HCT116 (cell line): ENCODE results near the gene LY86. TPM values are rescaled to one million over a fixed set of nuclear protein-coding genes. Genes with fewer than 3 reads are reported as not detected.

Source experiments
- ATAC-seq: fragments of 200-7000 bp; cut with Tn5 transposase; 2 replicates; pipeline ENCODE4 v1.9.1; 2020; ENCODE audit warnings: mild to moderate bottlenecking, moderate library complexity
- BruUV-seq: library from RNA; stranded (reverse); fragments of 400-500 nt; replicated peaks from 2 replicates; lab custom pipeline; 2021; lab: Mats Ljungman, UMichigan
- CTCF ChIA-PET: fragments of 300-600 bp; sonication (Branson Sonifier 250); formaldehyde crosslinking; loops from one replicate; lab custom pipeline; 2021; ENCODE audit warnings: antibody characterized with exemption; lab: Charles Lee
- POLR2A ChIA-PET: fragments of 300-600, 350-600 bp; sonication (Branson Sonifier 250); formaldehyde crosslinking; loops from one replicate; lab custom pipeline; 2021; ENCODE audit warnings: antibody characterized with exemption; lab: Charles Lee
- RAD21 ChIA-PET, 2 experiments: fragments of 300-600 bp; sonication (Branson Sonifier 250); formaldehyde crosslinking; loops; one replicate each; lab custom pipeline; 2023; ENCODE audit warnings: low total read pairs in 2 of 2; ENCODE audit not compliant: uncharacterized antibody in 2 of 2, unreplicated experiment in 2 of 2, low non-redundant PET in 1 of 2; lab: Charles Lee
- DNase-seq: peaks from one replicate; pipeline ENCODE4 v3.0.0-alpha.2; 2010; ENCODE audit warnings: low read depth, low spot score
- H2AFZ ChIP-seq: fragments of 200-600 bp; shearing (Covaris generic), sonication (generic); 2 replicates; pipeline ENCODE4 v1.6.1; 2017; ENCODE audit warnings: low read depth, mixed run types, mixed read lengths, antibody characterized with exemption, low read length; ENCODE audit not compliant: poor library complexity, severe bottlenecking
- H3K27ac ChIP-seq: 2 replicates; pipeline ENCODE4 v1.5.1; 2012; ENCODE audit warnings: low read depth, low read length
- H3K27me3 ChIP-seq: fragments of 200-600 bp; sonication (generic); 2 replicates; pipeline ENCODE4 v1.6.1; 2016; ENCODE audit warnings: mixed run types, low read length, mixed read lengths; ENCODE audit not compliant: insufficient read depth
- H3K36me3 ChIP-seq, 2 experiments: fragments of 200-500 bp in 1 of 2; fragments of 200-600 bp in 1 of 2; sonication (Bioruptor generic) in 1 of 2; sonication (generic) in 1 of 2; 2 replicates each; pipeline versions ENCODE4 v1.5.1 to v1.6.1; 2014 to 2016; ENCODE audit warnings: low read length in 2 of 2, inconsistent platforms in 1 of 2, mixed read lengths in 1 of 2, mixed run types in 1 of 2; ENCODE audit not compliant: insufficient read depth in 2 of 2, control insufficient read depth in 1 of 2
- H3K4me1 ChIP-seq, 2 experiments: fragments of 200-600 bp in 1 of 2; sonication (generic) in 1 of 2; 2 replicates each; pipeline versions ENCODE4 v1.5.1 to v1.6.1; 2012 to 2017; ENCODE audit warnings: low read length in 2 of 2, inconsistent platforms in 1 of 2, mild to moderate bottlenecking in 1 of 2, mixed read lengths in 1 of 2, mixed run types in 1 of 2, moderate library complexity in 1 of 2; ENCODE audit not compliant: insufficient read depth in 2 of 2, control insufficient read depth in 1 of 2
- H3K4me2 ChIP-seq: fragments of 200-600 bp; sonication (generic); 2 replicates; pipeline ENCODE4 v1.6.1; 2017; ENCODE audit warnings: mixed run types, low read length, mixed read lengths
- H3K4me3 ChIP-seq, 2 experiments: fragments of 200-600 bp in 1 of 2; sonication (generic) in 1 of 2; replicated peaks in 1 of 2; 2 replicates each; pipeline ENCODE4 v1.5.1; 2011 to 2016; ENCODE audit warnings: low read length in 2 of 2, control low read depth in 1 of 2, low read depth in 1 of 2, mild to moderate bottlenecking in 1 of 2, mixed read lengths in 1 of 2, mixed run types in 1 of 2
- H3K79me2 ChIP-seq: fragments of 200-600 bp; sonication (generic); 2 replicates; pipeline ENCODE4 v1.6.1; 2017; ENCODE audit warnings: mild to moderate bottlenecking, mixed run types, low read length, moderate library complexity, mixed read lengths; ENCODE audit not compliant: insufficient read depth
- H3K9ac ChIP-seq: fragments of 200-600 bp; sonication (generic); 2 replicates; pipeline ENCODE4 v1.6.1; 2016; ENCODE audit warnings: low read length, mixed read lengths
- H3K9me2 ChIP-seq: fragments of 200-600 bp; sonication (generic), shearing (Covaris generic); 2 replicates; pipeline ENCODE4 v1.6.1; 2017; ENCODE audit warnings: mixed run types, mild to moderate bottlenecking, moderate library complexity; ENCODE audit not compliant: insufficient read depth
- H3K9me3 ChIP-seq, 2 experiments: fragments of 200-500 bp in 1 of 2; fragments of 200-600 bp in 1 of 2; sonication (Bioruptor generic) in 1 of 2; sonication (generic) in 1 of 2; 2 replicates each; pipeline ENCODE4 v1.6.1; 2014 to 2017; ENCODE audit warnings: low read length in 2 of 2, mixed read lengths in 2 of 2, inconsistent platforms in 1 of 2, low read depth in 1 of 2, mild to moderate bottlenecking in 1 of 2, mixed run types in 1 of 2, moderate library complexity in 1 of 2; ENCODE audit not compliant: control insufficient read depth in 1 of 2, insufficient read depth in 1 of 2
- H4K20me1 ChIP-seq: fragments of 200-600 bp; sonication (generic), shearing (Covaris generic); 2 replicates; pipeline ENCODE4 v1.6.1; 2017; ENCODE audit warnings: mixed run types, mild to moderate bottlenecking, moderate library complexity; ENCODE audit not compliant: insufficient read depth
- ATF3 ChIP-seq: IDR thresholded peaks from 2 replicates; pipeline ENCODE4 v1.6.1; 2012
- CEBPB ChIP-seq: IDR thresholded peaks from 2 replicates; pipeline ENCODE4 v1.6.1; 2012; ENCODE audit warnings: low read depth
- CTCF ChIP-seq, 3 experiments: fragments of 200-600 bp in 1 of 3; sonication (generic) in 1 of 3; IDR thresholded peaks in 2 of 3; conservative IDR thresholded peaks in 1 of 3; 2 replicates each; pipeline ENCODE4 v1.5.1; 2012 to 2017; ENCODE audit warnings: low read depth in 2 of 3, low read length in 2 of 3, antibody characterized with exemption in 1 of 3, borderline replicate concordance in 1 of 3, control low read depth in 1 of 3, mild to moderate bottlenecking in 1 of 3, mixed read lengths in 1 of 3, mixed run types in 1 of 3, moderate library complexity in 1 of 3; ENCODE audit not compliant: insufficient read depth in 1 of 3
- EGR1 ChIP-seq: IDR thresholded peaks from 2 replicates; pipeline ENCODE4 v1.6.1; 2012; ENCODE audit warnings: low read depth
- EZH2phosphoT487 ChIP-seq: fragments of 200-600 bp; IDR thresholded peaks from 2 replicates; pipeline ENCODE4 v1.6.1; 2018; ENCODE audit warnings: antibody characterized with exemption, borderline replicate concordance
- FOSL1 ChIP-seq: IDR thresholded peaks from 2 replicates; pipeline ENCODE4 v1.6.1; 2012; ENCODE audit warnings: low read depth
- MAX ChIP-seq: IDR thresholded peaks from 2 replicates; pipeline ENCODE4 v1.6.1; 2012
- POLR2A ChIP-seq: IDR thresholded peaks from 2 replicates; pipeline ENCODE4 v1.7.0; 2011; ENCODE audit warnings: borderline replicate concordance; ENCODE audit not compliant: insufficient read depth, insufficient read length; ENCODE audit errors: extremely low read depth
- RAD21 ChIP-seq: IDR thresholded peaks from 2 replicates; pipeline ENCODE4 v1.6.1; 2012; ENCODE audit warnings: low read depth, mild to moderate bottlenecking
- SIN3A ChIP-seq: IDR thresholded peaks from 2 replicates; pipeline ENCODE4 v1.6.1; 2012; ENCODE audit warnings: low read depth
- SP1 ChIP-seq: IDR thresholded peaks from 2 replicates; pipeline ENCODE4 v1.6.1; 2012; ENCODE audit warnings: low read depth
- SRF ChIP-seq: IDR thresholded peaks from 2 replicates; pipeline ENCODE4 v1.6.1; 2012; ENCODE audit warnings: low read depth
- TCF7L2 ChIP-seq: IDR thresholded peaks from 2 replicates; pipeline ENCODE4 v1.7.0; 2011; ENCODE audit warnings: borderline replicate concordance, inconsistent platforms; ENCODE audit not compliant: insufficient read depth, insufficient read length; ENCODE audit errors: extremely low read depth
- intact Hi-C: fragments of 100-400 bp; cut with micrococcal nuclease; formaldehyde crosslinking; loops from 2 replicates; pipeline ENCODE4 v1.10.0; 2022
- total RNA-seq: library from RNA; stranded (reverse); gene quantifications from one replicate; pipeline ENCODE4 v1.2.1, GENCODE V29; 2021; ENCODE audit not compliant: unreplicated experiment

Gene LY86
- total RNA-seq, 1 experiment from 2014 or later = not detected

DNA sequence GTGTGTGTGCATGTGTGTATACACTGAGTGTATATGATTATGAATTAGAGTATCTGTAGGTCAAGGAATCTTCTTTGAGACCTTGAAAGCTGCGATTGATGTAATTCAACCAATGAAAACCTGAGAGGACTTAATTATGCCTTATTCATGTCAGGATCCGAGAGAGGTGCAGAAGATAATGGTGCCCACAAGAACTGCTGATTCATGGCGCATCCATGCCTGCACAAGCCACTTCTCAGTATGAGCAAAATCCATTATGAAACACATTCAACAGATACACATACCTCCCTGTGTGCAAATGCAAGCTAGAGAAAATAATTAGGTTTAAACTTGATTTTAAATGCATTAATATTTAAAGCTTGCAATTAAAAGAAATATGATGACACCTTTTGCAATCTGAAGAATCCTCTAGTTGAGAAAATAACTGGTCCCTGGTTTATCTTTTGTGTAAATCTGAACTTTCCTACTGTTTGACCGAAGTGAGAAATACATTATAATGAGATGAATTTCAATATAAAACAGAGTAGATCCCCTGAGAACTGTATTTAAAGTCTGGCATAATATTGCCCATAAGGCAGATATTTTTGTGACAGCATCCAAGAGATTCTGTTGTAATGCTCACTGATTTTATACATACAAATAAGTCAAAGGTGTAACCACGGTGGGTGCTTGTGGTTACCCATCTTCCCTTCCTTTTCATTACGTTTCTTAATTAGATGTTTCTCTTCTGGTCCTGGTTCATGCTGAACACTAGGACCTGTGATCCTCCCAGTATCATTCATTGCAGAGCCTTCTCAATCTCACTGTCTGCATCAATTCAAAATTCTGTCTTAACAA lies 45.6 kb downstream of the LY86 start:
- ATAC-seq = no peak
- no peak overlapping the region for H3K9ac ChIP-seq
- DNase-seq = no peak
- H3K79me2 ChIP-seq = no peaks in the 10 kb centered on the region
- ChIA-PET RAD21 (no interaction called here), POLR2A (no interaction called here), CTCF (no interaction called here)
- no peaks in the 10 kb centered on the region for H3K9me2 ChIP-seq
- H3K27me3 ChIP-seq = peaks cover 18% of the 10 kb centered on the region
- no peak overlapping the region for H2AFZ ChIP-seq
- BruUV-seq = no TSS peak
- no peaks in the 10 kb centered on the region for H3K4me1 ChIP-seq
- intact Hi-C loops = no loop called here
- TF ChIP-seq CTCF (IDR thresholded peaks at IDR 0.05 in 2 of 3, conservative IDR thresholded peaks at IDR 0.05 in 1 of 3; ENCODE audit: borderline replicate concordance in 1 of 3, insufficient read depth in 1 of 3, low read depth in 2 of 3, low read length in 2 of 3) (no peak), FOSL1 (no peak), POLR2A (no peak), ATF3 (no peak), SP1 (no peak), CEBPB (no peak), MAX (no peak), EGR1 (no peak), SRF (no peak), TCF7L2 (no peak), SIN3A (no peak), EZH2phosphoT487 (no peak), RAD21 (no peak)
- no peak overlapping the region for H3K4me2 ChIP-seq
- no peaks in the 10 kb centered on the region for H3K36me3 ChIP-seq
- no peak overlapping the region for H3K4me3 ChIP-seq
- H3K27ac ChIP-seq = no peak overlapping the region
- no peaks in the 10 kb centered on the region for H3K9me3 ChIP-seq
- H4K20me1 ChIP-seq = no peaks in the 10 kb centered on the region
